K562 treated with DMSO at 1 percent for 4 hours (cell line): ENCODE measurements around the gene SCTR. TPM values are rescaled to one million over a fixed set of nuclear protein-coding genes. Genes with fewer than 3 reads are reported as not detected.

Source experiments
- total RNA-seq: library from RNA; unstranded; fragments of 300-600 nt; gene quantifications from 2 replicates; pipeline ENCODE4 v1.2.3, GENCODE V29; 2022; ENCODE audit not compliant: insufficient read depth

Gene SCTR
- not detected in 2 replicates for total RNA-seq

GRCh38 chr2:119523952-119524694 is at the start of gene SCTR:
Gene SCTR, minus strand, starts transcription at chr2:119524483. Its CDS starts 257 bp downstream, at chr2:119524226.

GRCh38 chr2:119544075-119544938 is 20.0 kb upstream of the SCTR start, which contains the start of gene CFAP221:
Gene CFAP221, plus strand, starts transcription at chr2:119544449. Its CDS starts 1,683 bp downstream, at chr2:119546132.

GRCh38 chr2:119431155-119431975 is 92.9 kb downstream of the SCTR start, which contains the start of gene TMEM37:
Gene TMEM37, plus strand, starts transcription at chr2:119431854. Its CDS starts 50 bp downstream, at chr2:119431904.

Other genes with a start within 250 kb of the SCTR start
- gene C2orf76, start 157.6 kb downstream of the SCTR start, total RNA-seq = 3.7 and 4.3 TPM in 2 replicates
- 50.1 and 92.5 TPM in 2 replicates for gene DBI, start 157.5 kb downstream of the SCTR start, total RNA-seq
- not detected in 2 replicates for gene TMEM37, start 92.6 kb downstream of the SCTR start, total RNA-seq
- not detected in 2 replicates for gene CFAP221, start 20.0 kb upstream of the SCTR start, total RNA-seq
- gene TMEM177, start 154.7 kb upstream of the SCTR start, total RNA-seq = 6.8 and 9.7 TPM in 2 replicates
- 6.5 and 12.6 TPM in 2 replicates for gene PTPN4, start 235.4 kb upstream of the SCTR start, total RNA-seq